MM.1S (cell line): ENCODE results near the gene MYO9A.

Experiments used
- EZH2 ChIP-seq: fragments of 300-600 bp; sonication (generic); optimal IDR thresholded peaks from 2 replicates; pipeline ENCODE3; 2017; ENCODE audit warnings: low read depth, mild to moderate bottlenecking, antibody characterized with exemption, low read length, mixed read lengths
- TF ChIP-seq, protein P1 (sequence below): fragments of 300-600 bp; sonication (generic); IDR thresholded peaks from 2 replicates; pipeline ENCODE4 v1.5.1; 2016; ENCODE audit warnings: antibody characterized with exemption, low read length, mixed read lengths

DNA sequence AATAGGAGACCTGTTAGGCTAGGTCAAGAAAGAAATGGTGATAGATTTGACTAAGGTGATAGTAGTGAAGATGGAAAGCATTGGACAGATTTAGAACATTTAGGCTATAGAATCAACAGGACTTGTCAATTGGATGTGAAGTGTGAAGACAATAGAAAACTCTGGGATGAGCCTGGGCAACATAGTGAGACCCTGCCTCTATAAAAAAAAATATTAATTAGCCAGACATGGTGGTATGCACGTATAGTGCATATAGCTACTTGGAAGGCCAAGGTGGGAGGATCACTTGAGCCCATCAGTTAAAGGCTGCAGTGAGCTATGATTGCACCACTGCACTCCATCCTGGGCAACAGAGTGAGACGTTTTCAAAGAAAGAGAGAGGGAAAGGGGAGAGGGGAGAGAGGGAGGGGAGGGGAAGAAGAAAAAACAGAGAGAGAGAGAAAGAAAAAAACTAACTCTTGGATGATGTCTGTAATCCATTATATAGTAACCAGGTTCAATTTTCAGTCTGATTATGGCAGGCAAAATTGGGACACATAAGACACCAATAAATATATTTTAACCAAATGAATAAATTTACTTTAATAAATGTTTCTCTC, 9.9 kb upstream of the MYO9A start:
- TF ChIP-seq, protein P1, sequence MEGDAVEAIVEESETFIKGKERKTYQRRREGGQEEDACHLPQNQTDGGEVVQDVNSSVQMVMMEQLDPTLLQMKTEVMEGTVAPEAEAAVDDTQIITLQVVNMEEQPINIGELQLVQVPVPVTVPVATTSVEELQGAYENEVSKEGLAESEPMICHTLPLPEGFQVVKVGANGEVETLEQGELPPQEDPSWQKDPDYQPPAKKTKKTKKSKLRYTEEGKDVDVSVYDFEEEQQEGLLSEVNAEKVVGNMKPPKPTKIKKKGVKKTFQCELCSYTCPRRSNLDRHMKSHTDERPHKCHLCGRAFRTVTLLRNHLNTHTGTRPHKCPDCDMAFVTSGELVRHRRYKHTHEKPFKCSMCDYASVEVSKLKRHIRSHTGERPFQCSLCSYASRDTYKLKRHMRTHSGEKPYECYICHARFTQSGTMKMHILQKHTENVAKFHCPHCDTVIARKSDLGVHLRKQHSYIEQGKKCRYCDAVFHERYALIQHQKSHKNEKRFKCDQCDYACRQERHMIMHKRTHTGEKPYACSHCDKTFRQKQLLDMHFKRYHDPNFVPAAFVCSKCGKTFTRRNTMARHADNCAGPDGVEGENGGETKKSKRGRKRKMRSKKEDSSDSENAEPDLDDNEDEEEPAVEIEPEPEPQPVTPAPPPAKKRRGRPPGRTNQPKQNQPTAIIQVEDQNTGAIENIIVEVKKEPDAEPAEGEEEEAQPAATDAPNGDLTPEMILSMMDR, result no peak
- no peak for TF ChIP-seq EZH2
